Activated CD8-positive, alpha-beta memory T cell treated with anti-CD3 and anti-CD28 coated beads for 48 hours (primary cell): Measurements from ENCODE around the gene SLC5A10.

Experiments
- DNase-seq, 3 experiments: peaks; one replicate each; pipeline ENCODE4 v3.0.0-alpha.2; 2020; ENCODE audit warnings: low read depth in 2 of 3, low spot score in 2 of 3

The SLC5A10 gene

DNA sequence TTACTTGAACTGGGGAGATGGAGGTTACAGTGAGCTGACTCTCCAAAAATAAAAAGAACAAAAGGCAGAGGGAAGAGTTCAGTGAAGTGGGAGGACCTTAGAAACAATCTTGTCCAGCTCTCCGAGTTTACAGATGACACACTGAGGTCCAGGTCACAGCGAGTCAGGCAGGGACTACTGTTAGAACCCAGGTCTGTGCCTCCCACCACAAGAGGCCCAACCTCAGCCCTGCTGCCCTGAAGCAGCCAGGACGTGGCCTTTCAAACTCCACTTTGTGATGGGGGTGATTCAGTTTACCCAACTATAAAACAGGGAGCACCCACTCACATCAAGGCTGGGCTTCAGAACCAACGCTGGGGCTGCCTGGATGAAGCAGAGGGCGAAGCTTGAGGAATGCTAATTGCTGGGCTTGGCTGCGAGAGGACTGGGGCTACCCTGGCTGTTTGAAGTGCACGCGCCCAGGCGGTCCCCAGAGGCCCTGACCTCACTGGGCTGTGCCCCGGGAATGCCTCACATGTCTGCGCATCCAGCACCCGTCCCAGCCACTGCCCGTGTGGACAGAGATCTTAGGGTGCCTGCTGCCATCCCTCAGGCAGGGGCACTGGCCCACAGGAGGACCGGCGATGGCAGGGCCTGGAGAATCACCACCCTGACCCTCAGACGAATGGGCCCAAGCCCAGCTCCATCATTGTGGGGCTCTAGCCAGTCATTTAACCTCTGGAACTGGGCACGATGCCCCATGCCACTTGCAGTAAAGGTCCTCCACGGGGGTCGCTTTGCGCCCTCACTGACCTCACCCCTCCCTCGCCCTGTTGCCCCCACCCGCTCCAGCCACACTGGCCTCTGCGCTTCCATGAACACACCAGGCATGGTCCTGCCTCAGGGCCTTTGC is 11.4 kb downstream of the SLC5A10 start:
- no peak for DNase-seq

DNA sequence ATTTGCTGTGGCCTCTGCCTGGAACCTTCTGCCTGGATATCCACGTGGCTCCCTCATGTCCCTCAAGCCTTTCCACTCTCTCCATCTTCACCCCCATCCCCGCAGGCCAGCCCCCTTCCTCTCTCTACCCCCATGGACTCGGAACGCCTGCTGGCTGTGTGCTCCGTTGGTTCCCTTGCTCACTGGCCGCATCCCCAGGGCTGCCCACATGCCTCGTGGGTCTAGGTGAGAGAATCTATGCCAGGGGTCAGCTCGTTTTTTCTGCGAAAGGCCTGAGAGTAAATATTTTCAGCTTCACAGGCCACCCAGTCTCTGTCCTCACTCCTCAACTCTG is 12.0 kb downstream of the SLC5A10 start:
- no peak for DNase-seq

DNA sequence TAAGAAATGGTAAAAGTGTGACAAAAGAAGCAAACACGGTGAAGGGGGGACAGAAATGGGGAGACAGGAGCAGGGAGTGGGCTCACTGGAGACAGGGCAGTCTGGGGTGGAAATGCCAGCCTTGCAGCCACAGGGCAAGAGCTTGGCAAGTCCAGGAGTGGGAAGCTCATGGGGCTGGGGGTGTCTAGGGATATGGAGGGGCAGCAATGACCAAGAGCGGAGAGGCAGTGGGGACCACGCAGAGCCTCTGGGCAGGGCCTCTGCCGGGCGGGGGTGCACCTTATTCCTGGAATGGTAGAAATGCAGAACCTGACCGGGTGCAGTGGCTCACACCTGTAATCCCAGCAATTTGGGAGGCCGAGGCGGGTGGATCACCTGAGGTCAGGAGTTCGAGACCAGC is 12.6 kb downstream of the SLC5A10 start:
- no peak for DNase-seq

DNA sequence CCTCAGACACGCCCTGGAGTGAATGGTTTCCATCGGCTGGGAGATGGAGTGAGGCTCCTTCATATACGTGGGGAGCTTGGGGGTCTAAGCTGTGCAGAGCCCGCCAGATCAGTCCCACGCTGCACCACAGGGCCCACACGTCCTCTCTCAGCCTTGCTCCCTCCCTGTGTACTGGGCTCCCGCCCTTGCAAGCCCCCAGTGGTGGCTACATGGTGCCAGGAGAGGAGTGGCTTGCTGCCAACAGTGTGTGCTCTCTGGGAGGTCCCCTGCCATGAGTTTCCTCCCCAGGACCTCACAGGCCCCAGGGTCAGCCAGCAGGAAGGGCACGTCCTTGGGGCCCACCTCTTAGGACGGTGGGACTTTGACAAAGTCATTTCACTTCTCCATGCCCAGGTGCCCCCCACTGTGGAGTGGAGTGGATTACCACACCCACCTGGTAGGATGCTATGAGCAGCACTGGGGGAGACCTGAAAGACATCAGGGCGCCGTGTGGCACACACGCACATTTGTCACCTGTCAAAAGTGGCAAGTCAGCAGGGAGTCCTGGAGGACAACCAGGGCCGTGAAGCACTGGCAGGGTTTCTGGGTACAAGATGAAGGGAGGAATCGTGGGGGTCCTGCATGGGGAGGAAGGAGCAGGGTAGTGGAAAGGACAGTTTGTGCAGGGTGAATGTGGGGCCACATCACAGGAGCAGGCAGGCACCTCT is 13.7 kb downstream of the SLC5A10 start:
- no peak for DNase-seq

DNA sequence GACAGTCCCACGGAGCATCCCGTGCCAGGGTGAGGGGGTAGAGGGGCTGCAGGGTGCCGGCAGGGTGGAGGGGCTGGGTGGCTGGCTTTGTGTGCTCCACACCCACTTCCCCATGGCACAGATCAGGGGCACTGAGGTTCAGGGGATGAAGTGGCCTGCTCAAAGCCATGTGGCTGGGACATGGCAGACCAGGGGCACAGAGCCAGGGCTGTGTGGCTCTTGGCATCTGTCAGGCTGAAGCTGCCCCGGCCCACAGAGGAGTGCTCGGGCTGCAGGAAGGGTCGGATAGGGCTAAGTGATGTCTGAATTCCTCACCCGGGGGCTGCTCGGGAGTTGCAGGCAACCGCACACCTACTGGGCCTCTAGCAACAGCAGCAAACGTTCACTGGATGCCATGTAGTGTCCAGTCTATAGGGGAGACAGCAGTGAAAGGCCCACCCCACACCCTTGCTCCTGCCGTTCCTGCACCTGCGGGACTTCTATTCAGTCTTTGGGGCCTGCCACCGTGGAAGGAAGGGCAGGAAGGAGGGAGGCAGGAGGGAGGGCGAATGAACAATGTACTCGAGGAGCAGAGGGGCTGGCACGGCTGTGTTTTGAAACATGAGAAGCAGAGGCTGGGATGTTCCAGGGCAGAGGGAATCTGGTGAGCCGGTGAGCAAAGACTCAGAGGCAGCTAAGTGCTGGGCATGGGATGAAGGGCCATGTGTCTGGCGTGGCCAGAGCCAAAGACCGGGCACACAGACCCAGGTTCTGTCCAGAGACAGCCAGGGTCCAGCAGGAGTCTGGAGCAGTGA is 15.1 kb downstream of the SLC5A10 start:
- no peak for DNase-seq

DNA sequence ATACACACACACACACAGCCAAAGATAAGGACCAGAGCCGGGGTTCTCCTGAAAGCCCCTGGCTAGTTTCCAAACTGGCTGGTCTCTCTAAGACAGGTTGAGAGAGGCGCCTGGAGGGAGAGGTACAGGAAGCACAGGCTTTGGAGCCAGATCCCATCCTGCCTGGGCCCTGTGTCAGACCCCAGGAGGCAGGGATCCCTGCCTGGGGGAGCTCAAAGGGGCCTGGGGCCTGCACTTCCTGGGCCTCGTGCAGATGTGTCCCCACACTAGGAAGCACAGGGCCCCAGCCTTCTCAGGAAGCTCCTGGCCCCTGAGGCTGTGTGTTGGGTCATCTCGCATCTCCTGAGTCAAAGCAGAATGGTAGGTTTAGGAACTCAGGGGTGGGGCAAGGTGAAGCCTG is 16.0 kb downstream of the SLC5A10 start:
- DNase-seq: no peak

DNA sequence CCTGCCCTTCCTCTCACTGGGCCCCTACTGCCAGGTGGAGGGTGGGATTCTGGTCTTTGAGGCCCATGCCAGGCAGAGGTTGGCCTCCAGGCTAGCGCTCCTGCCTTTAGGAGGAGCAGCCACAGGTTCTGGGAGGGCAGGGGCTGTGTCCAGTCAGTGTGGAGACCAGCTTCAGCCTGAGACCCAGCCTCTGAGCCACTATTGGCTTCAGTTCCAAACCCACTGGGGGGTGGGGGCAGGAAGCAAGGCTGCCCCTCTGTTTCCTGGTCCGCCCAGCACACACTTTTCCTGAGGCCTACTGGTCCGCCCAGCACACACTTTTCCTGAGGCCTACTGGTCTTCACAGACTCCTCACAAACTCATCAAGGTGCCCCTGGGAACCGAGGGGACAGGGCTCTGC is 16.4 kb downstream of the SLC5A10 start:
- no peak for DNase-seq

DNA sequence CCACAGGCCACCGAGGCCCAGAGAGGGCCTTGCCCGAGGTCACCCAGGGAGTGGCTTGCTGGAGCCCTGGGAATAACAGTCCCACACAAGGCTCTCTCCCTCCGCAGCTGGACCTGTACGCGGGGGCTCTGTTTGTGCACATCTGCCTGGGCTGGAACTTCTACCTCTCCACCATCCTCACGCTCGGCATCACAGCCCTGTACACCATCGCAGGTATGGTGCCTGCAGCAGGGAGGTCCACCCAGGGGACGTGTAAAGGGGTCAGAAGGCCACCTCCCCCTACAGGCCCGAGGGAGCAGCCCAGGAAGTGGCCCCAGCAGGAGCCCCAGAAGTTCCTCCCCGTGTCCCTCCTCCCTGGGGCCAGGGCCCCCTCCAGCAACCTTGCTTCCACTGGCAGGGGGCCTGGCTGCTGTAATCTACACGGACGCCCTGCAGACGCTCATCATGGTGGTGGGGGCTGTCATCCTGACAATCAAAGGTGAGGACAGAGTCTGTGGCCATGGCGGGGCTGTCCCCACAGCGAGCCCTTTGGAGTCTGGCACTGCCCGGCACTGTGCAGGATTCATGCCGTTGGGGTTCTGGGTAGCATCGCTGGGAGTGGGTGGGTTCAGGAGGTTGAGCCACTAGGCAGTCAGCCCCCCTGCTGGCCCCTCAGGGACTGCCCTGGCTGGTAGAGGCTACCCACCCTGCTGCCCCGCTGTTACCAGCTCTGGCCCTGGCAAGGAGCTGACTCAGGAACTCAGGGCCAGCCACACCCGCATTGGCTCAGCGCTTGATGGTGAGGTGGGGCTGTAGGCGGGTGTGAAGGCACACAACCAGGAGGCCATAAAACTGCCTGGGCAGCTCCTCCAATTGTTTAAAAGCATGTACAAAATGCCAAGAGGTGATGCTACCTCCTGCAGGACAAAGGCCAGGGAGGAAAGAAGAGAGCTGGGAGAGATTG is 17.3 kb downstream of the SLC5A10 start:
- DNase-seq: no peak

DNA sequence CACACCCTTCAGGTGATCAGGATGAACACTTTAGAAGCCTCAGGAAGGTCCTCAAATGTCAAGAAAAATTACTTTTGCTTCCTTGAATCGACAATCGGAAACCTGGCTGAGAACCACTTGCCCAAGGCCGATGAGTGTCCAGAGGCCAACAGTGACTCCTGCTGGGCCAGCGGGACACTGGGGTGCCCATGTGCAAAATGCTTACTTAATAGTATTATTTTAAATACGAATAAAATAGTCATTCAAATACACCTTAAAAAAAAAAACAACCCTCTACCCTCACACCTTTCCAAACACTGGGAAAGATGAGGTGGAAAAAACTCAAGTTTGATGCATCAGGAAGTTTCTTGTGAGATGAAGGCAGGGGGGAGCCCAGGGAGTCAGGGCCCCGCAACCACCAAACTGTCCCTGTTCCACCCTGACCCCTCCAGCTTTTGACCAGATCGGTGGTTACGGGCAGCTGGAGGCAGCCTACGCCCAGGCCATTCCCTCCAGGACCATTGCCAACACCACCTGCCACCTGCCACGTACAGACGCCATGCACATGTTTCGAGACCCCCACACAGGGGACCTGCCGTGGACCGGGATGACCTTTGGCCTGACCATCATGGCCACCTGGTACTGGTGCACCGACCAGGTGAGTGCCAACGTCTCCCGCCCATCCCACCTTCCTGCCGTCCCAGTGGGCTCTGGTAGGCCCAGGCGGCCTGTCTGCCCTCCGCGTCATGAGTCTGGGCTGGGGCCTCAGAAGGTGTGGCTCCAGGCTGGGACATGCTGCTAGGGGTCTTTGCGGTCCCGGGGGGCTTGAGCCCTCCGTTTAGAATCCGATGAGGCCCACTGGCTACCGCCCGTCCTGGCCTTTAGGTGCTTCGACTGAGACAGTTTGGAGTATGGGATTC is 18.9 kb downstream of the SLC5A10 start:
- no peak for DNase-seq

DNA sequence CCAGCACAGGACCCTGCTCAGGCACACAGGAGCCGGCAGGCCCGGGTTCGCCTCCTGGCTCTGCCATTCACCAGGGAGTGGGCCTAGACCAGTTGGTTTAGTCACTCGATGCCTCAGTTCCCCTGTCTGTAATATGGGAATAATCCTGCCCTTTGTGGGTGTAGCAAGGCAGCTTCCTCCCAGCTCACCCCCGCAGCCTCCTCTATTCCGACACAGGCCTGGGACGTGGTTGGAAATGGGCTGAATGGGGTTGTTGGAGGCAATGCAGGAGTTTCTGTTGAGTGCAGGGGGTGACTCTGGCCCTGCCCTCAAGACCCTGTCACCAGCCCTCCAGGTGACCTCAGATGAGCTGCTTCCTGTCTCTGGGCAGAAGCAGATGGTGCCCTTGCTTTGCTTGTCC is 19.8 kb downstream of the SLC5A10 start:
- DNase-seq: no peak

DNA sequence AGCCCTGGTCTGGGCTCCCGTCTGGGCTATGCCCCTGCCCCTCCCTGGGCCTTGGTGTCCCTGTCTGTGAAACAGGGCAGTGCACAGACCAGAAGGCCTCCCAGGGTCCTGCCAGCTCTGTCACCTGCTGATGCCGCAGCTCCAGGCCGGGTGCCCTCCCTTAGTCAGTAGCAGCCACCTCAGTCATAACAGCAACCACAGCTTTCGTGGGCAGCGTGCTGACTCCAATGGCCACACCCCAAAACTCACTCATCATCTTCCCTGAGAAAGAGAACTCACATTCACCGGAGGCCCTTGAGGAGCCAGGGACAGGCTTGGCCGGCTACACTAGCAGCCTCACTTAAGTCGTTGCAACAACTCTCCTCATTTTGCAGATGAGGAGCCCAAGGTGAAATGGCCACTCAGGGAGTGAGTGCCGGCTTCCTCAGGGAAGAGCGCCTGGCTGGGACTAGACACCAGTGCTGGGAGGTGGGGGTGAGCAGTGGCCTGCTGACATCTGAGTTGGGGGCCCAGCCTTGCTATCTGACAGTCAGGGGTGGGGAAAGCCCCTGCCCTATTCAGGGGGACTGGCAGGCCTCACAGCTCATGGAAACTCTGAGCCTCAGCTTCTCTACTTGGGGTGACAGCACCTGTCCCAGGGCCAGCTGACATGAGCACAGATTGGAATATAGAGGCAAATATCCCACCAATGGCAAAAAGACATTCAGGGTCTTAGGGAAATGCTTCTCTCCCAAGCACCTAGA is 22.6 kb downstream of the SLC5A10 start:
- DNase-seq: no peak

DNA sequence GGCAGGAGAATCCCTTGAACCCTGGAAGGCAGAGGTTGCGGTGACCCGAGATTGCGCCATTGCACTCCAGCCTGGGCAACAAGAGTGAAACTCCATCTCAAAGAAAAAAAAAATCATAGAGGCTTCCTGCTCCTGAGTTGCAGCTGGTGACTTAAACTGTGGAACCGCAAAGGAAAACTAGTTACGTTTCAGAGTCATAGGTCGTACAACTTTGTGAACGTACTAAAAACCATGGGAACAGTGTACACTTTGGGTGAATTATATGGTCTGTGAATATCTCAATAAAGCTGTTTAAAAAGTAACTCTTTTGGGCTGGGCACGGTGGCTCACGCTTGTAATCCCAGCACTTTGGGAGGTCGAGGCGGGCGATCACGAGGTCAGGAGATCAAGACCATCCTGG is 23.6 kb downstream of the SLC5A10 start:
- DNase-seq: no peak

DNA sequence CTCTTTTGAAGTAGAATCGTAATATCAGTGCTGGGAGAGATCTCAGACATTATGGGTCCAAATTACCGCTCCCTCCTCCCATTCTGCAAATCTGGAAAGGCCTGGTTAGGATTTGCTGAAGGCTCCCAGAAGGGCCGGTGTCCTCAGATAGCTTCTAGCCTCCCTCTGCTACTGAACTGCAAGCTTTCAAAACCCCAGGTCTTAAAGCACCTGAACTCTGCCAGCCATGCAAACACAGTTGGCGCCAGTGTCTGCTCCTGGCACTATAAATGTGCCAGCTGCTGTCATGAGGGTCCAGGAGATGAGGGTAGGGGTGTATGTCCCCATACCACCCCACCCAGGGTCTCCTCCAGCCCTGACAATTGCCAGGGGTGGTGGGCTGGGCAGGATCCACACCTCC is 24.2 kb downstream of the SLC5A10 start:
- no peak for DNase-seq

DNA sequence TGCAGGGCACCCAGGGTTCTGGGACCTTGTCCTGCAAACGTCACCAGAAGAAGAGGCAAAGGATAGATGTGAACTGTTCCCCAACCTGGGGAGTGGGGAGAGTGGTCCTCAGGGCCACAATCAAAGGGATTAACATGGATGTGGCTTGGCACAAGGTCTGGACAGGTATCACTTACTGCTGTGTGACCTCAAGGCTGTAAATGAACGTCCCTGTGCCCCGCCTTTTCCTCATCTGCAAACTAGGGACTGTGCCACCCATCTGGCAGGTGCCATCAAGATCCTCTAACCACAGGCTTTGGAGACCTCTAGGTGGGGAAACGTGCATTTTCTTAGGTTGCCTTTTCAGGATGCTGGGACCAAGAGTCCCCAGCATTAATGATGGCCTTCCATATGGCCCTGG is 25.1 kb downstream of the SLC5A10 start:
- DNase-seq: no peak

DNA sequence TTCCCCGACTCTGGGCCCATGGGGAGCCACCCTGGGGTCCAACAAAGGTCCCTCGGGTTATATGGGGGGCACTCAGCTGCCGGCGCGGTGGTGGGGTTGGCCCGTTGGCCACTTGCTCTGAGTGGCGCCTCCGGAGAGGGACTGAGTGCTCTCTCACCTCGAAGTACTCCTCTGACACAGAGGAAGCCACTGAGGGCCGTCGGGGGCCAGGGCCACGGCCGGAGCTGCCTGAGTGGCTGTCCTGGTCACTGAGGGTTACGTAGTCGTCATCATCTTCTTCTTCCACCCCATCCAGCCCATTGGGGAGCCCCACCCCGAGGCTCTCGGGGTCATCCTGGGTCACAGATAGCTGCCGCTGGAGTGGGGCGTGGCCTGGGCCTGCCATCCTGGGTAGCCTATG is 25.7 kb downstream of the SLC5A10 start:
- no peak for DNase-seq

DNA sequence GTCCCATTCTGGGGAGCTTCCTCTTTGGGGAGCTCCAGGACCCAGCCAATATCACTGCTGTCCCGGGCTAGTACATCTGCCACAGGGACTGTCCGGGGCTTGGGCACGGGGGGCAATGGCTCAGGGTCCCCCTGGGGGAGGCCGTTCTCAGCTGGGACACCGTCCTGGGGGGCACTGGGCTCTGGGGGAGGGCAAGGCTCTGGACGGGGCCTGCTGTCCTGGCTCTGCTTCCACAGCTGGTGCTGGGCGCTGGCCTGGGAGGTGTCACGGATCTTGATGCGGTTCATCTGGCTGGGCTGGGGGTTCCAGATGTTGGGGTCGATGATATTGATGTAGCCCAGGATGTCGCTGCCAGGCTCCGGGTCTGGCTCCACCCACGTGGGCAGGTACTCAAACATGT is 26.1 kb downstream of the SLC5A10 start:
- no peak for DNase-seq

DNA sequence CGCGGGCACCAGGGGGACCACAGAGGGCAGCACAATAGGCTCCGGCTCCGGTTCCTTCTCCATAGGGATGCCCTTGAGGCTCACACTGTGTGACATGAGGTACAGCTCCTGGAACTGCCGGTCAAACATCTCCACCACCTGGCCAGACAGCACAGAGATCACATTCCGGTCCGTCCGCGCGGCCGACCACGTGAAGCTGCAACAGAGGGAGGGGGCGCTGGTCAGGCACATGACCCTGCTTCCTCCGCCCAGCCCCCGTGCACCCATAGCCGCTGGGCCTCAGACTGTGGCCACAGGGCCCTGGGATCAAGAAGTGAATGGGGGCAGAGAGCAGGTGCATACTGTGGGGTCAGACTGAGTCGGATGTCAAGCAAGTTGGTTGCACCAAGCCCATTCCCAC is 26.7 kb downstream of the SLC5A10 start:
- no peak for DNase-seq

DNA sequence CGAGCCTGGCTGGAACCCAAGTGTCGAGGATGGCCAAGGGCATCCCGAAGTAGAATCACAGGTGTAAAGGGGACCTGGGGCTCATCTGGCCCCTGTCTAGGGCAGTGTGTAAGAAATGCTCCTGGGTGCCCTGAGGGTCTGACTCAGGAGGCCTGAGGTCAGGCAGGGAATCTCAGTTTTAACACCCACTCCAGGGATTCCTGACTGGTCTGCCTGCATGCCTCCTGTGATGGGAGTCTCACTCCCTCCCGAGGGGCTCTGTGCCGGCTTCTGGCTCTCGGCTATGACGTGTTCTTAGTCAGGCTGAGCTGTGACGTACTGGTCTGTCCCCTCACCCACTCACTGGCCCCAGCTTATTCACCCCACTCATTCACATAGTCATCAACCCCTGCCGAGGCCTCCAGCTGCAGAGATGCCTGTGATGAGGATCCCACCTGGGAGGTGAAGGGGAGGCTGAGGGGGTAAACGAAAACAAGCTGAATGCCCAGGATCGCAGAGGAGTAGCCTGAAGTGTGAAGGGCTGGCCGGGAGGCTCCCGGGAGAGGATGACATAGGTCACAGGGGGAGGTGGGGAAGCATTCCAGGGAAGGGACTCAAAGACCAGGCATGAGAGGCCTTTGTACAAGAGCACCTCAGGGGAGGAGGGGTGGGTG is 28.8 kb downstream of the SLC5A10 start:
- no peak for DNase-seq

DNA sequence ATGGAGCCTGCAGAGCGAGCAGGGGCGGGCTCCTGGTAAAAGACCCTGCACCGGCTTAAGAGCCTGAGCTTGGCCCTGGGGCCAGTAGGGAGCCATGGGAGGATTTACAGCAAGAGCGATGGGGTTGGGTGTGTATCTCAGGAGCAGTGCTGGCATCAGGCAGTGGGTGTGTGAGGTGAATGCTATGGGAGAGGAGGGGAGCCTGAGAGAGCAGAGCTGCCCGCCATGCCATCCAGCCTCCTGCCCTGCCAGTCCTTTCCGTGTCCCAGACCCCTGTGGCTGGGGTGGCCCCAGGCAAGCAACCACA is 29.3 kb downstream of the SLC5A10 start:
- DNase-seq: no peak
